K562 (cell line): Measurements from ENCODE around the gene CNBD2. TPM values are rescaled to one million over a fixed set of nuclear protein-coding genes. Genes with fewer than 3 reads are reported as not detected.

Experiments
- BDP1 ChIP-seq: IDR thresholded peaks from 3 replicates; pipeline ENCODE4 v1.6.1; 2011; ENCODE audit not compliant: insufficient read length, insufficient read depth
- BRCA1 ChIP-seq, 2 experiments: fragments of 450-650 bp in 1 of 2; sonication (generic) in 1 of 2; formaldehyde crosslinking in 1 of 2; IDR thresholded peaks; 2 replicates each; pipeline versions ENCODE4 v1.5.0 to v1.6.1; 2017 to 2020; ENCODE audit warnings: mild to moderate bottlenecking in 1 of 2, missing genetic modification reagents in 1 of 2
- CBX3 ChIP-seq, 2 experiments: IDR thresholded peaks; 1 replicate in 1 of 2; 2 replicates in 1 of 2; pipeline ENCODE4 v1.6.1; 2012; ENCODE audit warnings: inconsistent platforms in 2 of 2, low read length in 2 of 2, borderline replicate concordance in 1 of 2, control low read depth in 1 of 2
- ETV6 ChIP-seq, 3 experiments: fragments of 150-350 bp in 1 of 3; sonication (generic) in 1 of 3; formaldehyde crosslinking in 1 of 3; IDR thresholded peaks; 2 replicates each; pipeline versions ENCODE4 v1.6.1 to v1.8.0; 2014 to 2022; ENCODE audit warnings: borderline replicate concordance in 2 of 3, low read depth in 2 of 3, antibody characterized with exemption in 1 of 3, low read length in 1 of 3, mild to moderate bottlenecking in 1 of 3, missing genetic modification reagents in 1 of 3
- EWSR1 ChIP-seq: fragments of 450-650 bp; IDR thresholded peaks from 2 replicates; pipeline ENCODE4 v1.6.1; 2018; ENCODE audit warnings: borderline replicate concordance, mild to moderate bottlenecking, low read depth, moderate library complexity; ENCODE audit not compliant: partially characterized antibody
- FOS ChIP-seq: IDR thresholded peaks from 3 replicates; pipeline ENCODE4 v1.6.1; 2011; ENCODE audit not compliant: insufficient read length; ENCODE audit errors: extremely low read depth
- MECOM ChIP-seq: fragments of 250-450 bp; sonication (Bioruptor Pico); IDR thresholded peaks from 2 replicates; pipeline ENCODE4 v1.8.0; 2022; ENCODE audit warnings: inconsistent platforms
- MEF2A ChIP-seq: IDR thresholded peaks from 2 replicates; pipeline ENCODE4 v1.6.1; 2011; ENCODE audit warnings: low read depth, mild to moderate bottlenecking, low read length, moderate library complexity; ENCODE audit not compliant: control insufficient read depth
- MTA3 ChIP-seq: fragments of 450-650 bp; formaldehyde crosslinking; IDR thresholded peaks from 2 replicates; pipeline ENCODE4 v1.6.1; 2017; ENCODE audit warnings: mild to moderate bottlenecking, borderline replicate concordance
- NFE2L1 ChIP-seq: fragments of 450-650 bp; IDR thresholded peaks from 2 replicates; pipeline ENCODE4 v1.6.1; 2016; ENCODE audit warnings: missing genetic modification characterization, low read depth, mild to moderate bottlenecking, missing compliant biosample characterization, moderate library complexity, borderline replicate concordance
- NFIC ChIP-seq: fragments of 450-650 bp; IDR thresholded peaks from 2 replicates; pipeline ENCODE4 v1.6.1; 2017; ENCODE audit warnings: mild to moderate bottlenecking, inconsistent platforms
- NR2C1 ChIP-seq, 2 experiments: fragments of 450-650 bp; IDR thresholded peaks; 2 replicates each; pipeline ENCODE4 v1.6.1; 2017; ENCODE audit warnings: mild to moderate bottlenecking in 2 of 2, antibody characterized with exemption in 1 of 2, inconsistent platforms in 1 of 2, missing compliant biosample characterization in 1 of 2, missing genetic modification characterization in 1 of 2
- NUFIP1 ChIP-seq: fragments of 450-650 bp; IDR thresholded peaks from 2 replicates; pipeline ENCODE4 v1.6.1; 2018; ENCODE audit not compliant: partially characterized antibody
- RFX1 ChIP-seq: fragments of 450-650 bp; IDR thresholded peaks from 2 replicates; pipeline ENCODE4 v1.6.1; 2016; ENCODE audit warnings: mild to moderate bottlenecking, moderate library complexity
- SIN3B ChIP-seq: fragments of 450-650 bp; IDR thresholded peaks from 2 replicates; pipeline ENCODE4 v1.6.1; 2017; ENCODE audit warnings: low read depth, mild to moderate bottlenecking, moderate library complexity
- SP1 ChIP-seq: sonication (generic); formaldehyde crosslinking; IDR thresholded peaks from 2 replicates; pipeline ENCODE4 v1.8.1; 2022; ENCODE audit warnings: mild to moderate bottlenecking, missing genetic modification reagents
- SP2 ChIP-seq: IDR thresholded peaks from 2 replicates; pipeline ENCODE4 v1.6.1; 2011; ENCODE audit warnings: mild to moderate bottlenecking, low read depth, low read length, moderate library complexity; ENCODE audit not compliant: poor library complexity, severe bottlenecking; ENCODE audit errors: extremely low read depth
- SUPT5H ChIP-seq: fragments of 450-650 bp; IDR thresholded peaks from 2 replicates; pipeline ENCODE4 v1.6.1; 2016
- ZNF174 ChIP-seq: fragments of 250-450 bp; sonication (Bioruptor Pico); IDR thresholded peaks from 2 replicates; pipeline ENCODE4 v1.4.0; 2020; ENCODE audit warnings: mild to moderate bottlenecking
- ZNF263 ChIP-seq: sonication (generic); formaldehyde crosslinking; IDR thresholded peaks from 2 replicates; pipeline ENCODE4 v1.8.0; 2022; ENCODE audit warnings: mild to moderate bottlenecking, missing genetic modification reagents, borderline replicate concordance
- ZNF785 ChIP-seq: fragments of 250-450 bp; sonication (Bioruptor Pico); IDR thresholded peaks from 2 replicates; pipeline ENCODE4 v1.4.0; 2020; ENCODE audit warnings: mild to moderate bottlenecking
- polyA plus RNA-seq, 8 experiments: library from polyadenylated mRNA; depleted of rRNA in 4 of 8; stranded (reverse) in 5 of 8; unstranded in 3 of 8; fragments of >200 nt; fragmentation: Nextera tagmentation in 2 of 8; fragmentation: Illumina TruSeq in 1 of 8; extraction: Ambion mirVana in 2 of 8; extraction: Trizol in 1 of 8; gene quantifications; 2 replicates each; pipeline versions ENCODE4 v1.2.1 to v1.2.3, GENCODE V29; 2011 to 2014; ENCODE audit warnings: inconsistent platforms in 1 of 8, missing spikeins in 1 of 8
- total RNA-seq, 7 experiments: library from RNA; depleted of rRNA in 6 of 7; stranded (reverse); fragments of >200 nt in 6 of 7; fragmentation: Illumina TruSeq in 2 of 7; extraction: Trizol in 2 of 7; gene quantifications; 2 replicates each; pipeline versions ENCODE4 v1.2.1 to v1.2.3, GENCODE V29; 2011 to 2021; ENCODE audit warnings: low replicate concordance in 1 of 7

CNBD2 gene
- total and polyA plus RNA-seq, 9 of the 15 experiments (the other 6 are each of a cell fraction or from before 2014, with no cell fraction given), result 3.2 to 17.5 (median 5.3) TPM

DNA sequence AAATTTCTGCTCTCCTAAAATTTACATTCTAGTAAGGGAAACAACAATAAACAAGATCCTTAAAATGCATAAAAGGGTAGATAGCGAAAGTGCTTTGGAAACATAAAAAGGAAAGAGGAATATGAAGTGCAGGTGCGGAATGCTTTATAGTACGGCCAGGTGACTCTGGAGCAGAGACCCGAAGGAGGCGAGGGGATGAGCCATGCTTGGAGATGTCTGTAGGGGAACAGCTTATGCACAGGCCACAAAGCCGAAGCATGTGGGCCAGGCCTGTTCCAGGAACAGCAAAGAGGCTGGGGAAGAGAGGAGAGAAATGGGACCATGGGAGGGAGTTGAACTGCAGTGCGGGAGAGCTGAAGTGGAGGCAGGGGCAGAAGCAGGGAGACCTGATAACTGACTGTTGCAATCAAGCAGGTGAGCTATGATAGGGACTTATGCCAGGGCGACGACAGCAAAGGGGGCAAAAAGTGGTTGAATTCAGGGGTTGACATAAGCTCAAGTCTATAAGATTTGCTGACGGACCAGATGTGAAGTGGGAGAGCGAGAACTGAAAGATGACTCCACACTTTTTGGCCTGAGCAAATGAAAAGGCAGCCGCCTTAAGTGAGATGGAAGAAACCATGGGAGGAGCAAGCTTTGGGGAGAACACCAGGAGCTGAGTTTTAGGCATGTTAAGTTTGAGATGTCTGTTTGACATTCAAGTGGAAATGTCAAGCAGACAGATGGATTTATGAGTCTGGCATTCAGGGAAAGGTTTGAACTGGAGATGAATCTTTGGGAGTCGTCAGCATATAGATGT, 83.1 kb downstream of the CNBD2 start (continued):
- TF ChIP-seq SUPT5H, result peak; percentile 41
- peak; percentile 73 for TF ChIP-seq NFE2L1 (tag)
- TF ChIP-seq SIN3B, result no peak
- no peak for TF ChIP-seq ZNF263
- no peak for TF ChIP-seq ZNF785 (CRISPR knock-in tag)
- no peak for TF ChIP-seq MECOM
- no peak for TF ChIP-seq NR2C1 (IDR thresholded peaks at IDR 0.05)
- TF ChIP-seq NR2C1 (tag; IDR thresholded peaks at IDR 0.05), result no peak
- TF ChIP-seq FOS, result no peak
- TF ChIP-seq NFIC, result no peak; the same call in 1 of the 2 replicates
- no peak for TF ChIP-seq BDP1
- peak; percentile 27; the same call in 1 of the 2 replicates for TF ChIP-seq MTA3
- no peak for TF ChIP-seq SP2
- no peak for TF ChIP-seq MEF2A
- no peak for TF ChIP-seq CBX3 (IDR thresholded peaks at IDR 0.05; ENCODE audit: borderline replicate concordance in 1 of 2, low read length in 2 of 2)
- no peak for TF ChIP-seq EWSR1
- TF ChIP-seq BRCA1 (IDR thresholded peaks at IDR 0.05), result no peak
- no peak for TF ChIP-seq BRCA1 (CRISPR knock-in tag; IDR thresholded peaks at IDR 0.05)
- no peak; the same call in 1 of the 2 replicates for TF ChIP-seq SP1 (CRISPR knock-in tag)
- no peak for TF ChIP-seq ZNF174
- TF ChIP-seq RFX1, result no peak
- no peak for TF ChIP-seq ETV6 (IDR thresholded peaks at IDR 0.05; ENCODE audit: borderline replicate concordance in 1 of 2, low read depth in 2 of 2, low read length in 1 of 2)
- no peak for TF ChIP-seq ETV6 (CRISPR knock-in tag; IDR thresholded peaks at IDR 0.05; ENCODE audit: borderline replicate concordance)
- TF ChIP-seq NUFIP1, result no peak
